UCSD-AML1 (cell line): ENCODE data around the gene RPS5.
"Not testable (repeated sequence)": the region's sequence is repeated elsewhere in the genome, so short reads cannot be mapped to it uniquely, and the experiment has no call there.

ENCODE experiments used
- DNase-seq: peaks from one replicate; lab custom pipeline; 2025; ENCODE audit not compliant: unreplicated experiment; lab: John Stamatoyannopoulos, UW

The RPS5 gene

GRCh38 chr19:58403920-58404478, 16.9 kb downstream of the RPS5 start:
- not testable (repeated sequence) for DNase-seq

DNA sequence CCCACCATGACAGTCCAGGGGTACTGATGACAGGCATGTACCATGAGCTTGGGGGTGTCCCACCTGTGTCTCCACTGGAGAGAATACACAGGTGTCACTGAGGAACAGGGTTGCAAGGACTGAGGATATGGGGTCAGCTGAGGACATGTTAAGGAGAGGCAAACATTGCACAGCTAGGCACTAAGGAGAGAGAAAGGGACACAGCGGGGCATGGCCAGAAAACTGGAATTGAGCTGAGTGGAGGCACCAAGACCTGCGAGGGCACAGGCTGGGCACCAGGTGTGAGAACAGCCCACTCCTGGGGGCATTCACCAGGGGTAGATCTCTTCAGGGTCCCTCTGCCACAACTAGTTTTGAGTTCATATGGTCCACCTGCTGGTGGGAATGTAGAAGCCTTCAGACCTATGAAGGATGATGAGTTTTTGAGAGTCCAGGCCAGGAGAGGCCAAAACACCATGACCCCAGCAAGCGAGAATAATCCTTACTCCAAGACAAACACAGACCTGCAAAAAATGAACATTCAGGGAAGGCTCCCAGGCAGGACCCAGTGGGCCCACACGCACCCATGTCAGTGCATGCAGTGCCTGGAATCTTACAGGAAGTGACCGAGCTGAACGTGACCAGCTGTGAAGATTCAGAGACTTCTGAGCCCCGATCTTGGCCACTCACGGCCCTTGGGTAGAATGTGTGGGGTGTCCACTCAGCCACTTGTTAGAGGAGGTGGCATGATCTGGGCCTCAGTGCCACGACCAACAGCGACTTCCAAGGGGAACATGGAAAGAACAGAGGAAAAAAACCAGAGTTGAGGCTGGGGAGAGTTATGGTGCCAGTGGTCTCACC, 20.0 kb downstream of the RPS5 start:
- DNase-seq, result no peak

DNA sequence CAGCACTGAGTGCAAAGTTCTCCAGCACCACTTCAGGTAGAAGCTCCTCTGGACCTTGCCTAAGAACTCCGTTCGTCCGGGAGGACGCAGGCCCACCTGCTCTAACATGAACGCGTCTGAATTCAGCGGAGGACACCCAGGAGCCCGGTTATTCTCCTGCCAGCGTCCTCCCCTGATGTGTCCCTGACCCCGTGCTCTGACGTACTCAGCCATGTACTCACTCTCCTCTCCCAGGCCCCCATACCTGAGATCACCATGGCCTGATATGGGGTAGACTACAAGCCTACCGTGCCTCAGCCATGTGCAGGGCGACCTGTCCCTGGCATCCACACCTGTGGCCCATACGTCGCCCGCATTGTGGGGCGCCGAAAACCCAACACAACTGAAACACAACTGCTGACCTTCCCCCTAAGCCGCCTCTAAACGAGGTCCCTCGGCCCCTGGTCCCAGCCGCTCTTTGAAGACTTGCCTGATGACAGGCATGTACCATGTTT, 20.6 kb downstream of the RPS5 start:
- no peak for DNase-seq

- peak; percentile 96 for DNase-seq
These were observed 21.3 kb downstream of the RPS5 start, which contains the start of gene ZNF584 for GRCh38 chr19:58408152-58409009. Gene ZNF584 (plus strand): TSS chr19:58408649. CDS start chr19:58409148, 499 bp downstream.

- peak; percentile 46 for DNase-seq
These were observed 22.1 kb downstream of the RPS5 start for GRCh38 chr19:58409010-58409790.

DNA sequence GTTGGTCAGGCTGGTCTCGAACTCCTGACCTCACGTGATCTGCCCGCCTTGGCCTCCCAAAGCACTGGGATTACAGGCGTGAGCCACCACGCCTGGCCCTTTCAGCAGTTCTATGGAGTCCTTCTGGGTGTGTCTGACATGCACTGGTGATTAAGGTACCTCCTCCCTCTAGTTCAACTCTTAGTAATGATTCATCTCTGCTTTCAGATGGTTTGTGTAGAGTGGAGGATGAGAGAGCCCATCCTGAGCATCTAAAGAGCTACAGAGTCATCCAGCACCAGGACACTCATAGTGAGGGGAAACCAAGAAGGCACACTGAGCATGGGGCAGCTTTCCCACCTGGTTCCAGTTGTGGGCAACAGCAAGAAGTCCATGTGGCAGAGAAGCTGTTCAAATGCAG, 29.5 kb downstream of the RPS5 start:
- DNase-seq, result no peak

- DNase-seq, result no peak
These were observed 30.0 kb downstream of the RPS5 start for GRCh38 chr19:58417071-58417470.

- no peak for DNase-seq
These were observed 41.5 kb downstream of the RPS5 start for GRCh38 chr19:58428617-58429016.

- DNase-seq, result no peak
These were observed 42.7 kb downstream of the RPS5 start for GRCh38 chr19:58429745-58430144.

DNA sequence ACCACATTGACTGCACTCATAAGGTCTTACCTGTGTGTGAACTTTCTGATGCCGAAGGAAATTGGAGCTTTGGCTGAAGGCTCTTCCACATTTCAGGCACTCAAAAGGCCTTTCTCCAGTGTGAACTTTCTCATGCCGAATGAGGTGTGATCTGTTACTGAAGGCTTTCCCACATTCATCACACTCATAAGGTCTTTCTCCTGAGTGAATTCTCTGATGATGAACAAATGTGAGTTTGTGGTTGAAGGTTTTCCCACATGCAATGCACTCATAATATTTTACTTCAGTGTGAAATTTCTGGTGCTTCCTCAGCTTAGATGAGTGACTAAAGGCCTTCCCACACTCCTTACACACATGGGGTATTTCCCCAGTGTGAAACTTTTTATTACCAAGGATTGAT, 47.1 kb downstream of the RPS5 start:
- no peak for DNase-seq

DNA sequence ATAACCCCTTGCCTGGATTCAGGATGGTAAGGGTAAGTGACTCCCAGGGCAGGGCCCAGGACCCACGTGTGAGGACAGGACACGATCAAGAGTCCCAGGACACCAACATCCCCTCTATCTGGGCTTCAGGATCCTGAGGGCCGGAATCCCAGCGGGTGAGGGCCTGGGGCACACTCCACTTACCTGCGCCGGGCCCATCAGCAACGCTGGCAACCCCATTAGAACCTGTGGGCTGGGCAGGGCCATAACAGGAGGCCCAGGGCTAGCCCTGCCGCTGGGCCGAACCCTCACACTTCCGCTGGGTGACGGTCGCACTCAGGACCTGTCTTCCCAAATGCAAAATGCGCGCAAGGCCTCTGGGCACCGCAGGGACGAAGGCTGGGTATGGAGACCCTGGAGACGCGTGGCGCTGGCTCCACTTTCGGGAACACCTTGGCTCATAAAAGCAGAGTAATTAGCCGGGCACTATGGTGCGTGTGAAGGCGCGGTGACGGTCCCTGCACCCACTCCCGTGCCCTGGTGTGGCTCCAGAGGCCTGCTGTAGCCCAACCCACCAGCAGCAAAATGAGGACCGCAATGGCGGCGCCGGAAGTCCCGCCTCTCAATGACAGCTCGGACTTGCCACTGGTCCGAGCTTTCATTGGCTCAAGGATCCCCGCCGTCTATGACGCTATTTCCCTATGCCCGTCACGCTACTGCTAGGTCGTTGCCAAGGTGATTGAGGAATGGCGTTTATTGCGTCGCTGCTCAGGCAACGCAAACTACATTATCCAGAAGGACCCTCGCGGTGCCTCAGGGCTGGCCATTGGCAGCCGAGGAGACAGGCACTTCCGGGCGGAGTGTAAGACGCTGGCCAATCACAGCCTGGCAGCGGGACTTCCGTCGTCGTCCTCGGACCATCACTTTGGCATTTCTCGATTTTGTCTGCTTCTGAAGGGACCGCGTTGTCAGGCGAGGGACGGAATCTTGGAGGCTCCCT, 52.8 kb downstream of the RPS5 start, which contains the start of gene ZNF132:
TSS of gene ZNF132 (minus strand) at position 578 of the 979 bp plus-strand sequence. CDS start at position 246, 332 bp downstream.
- DNase-seq, result peak; percentile 89

DNA sequence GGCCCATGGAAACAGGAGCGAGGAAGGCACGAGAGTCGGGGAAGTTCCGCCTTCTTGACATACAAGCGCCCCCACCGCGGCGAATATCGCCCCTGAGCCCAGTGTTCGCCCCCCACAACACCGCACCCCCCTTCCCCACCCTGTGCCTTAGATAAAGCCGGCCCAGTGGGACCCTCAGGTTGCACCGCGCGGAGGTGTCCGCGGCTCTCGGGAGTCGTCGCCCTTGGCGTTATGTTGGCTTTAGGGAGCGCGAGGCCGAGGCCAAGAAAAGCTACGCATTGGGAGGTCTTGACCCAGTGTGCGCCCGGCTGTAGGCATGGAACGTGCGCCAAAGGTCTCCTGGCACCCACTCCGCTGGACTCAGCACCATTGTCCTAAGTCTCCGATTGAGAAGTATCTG, 53.5 kb downstream of the RPS5 start:
- DNase-seq, result no peak

GRCh38 chr19:58442986-58443385, 55.9 kb downstream of the RPS5 start:
- DNase-seq, result not testable (repeated sequence)
